Stimulated activated CD8-positive, alpha-beta memory T cell treated with anti-CD3 and anti-CD28 coated beads, Interleukin-12 subunit alpha, Interleukin-12 subunit beta, amount 100 ng/mL, for 24 hours (primary cell): ENCODE measurements around the gene SFI1.
"Not testable (repeated sequence)": the region's sequence is repeated elsewhere in the genome, so short reads cannot be mapped to it uniquely, and the experiment has no call there.

ENCODE experiments used
- DNase-seq: peaks from one replicate; pipeline ENCODE4 v3.0.0-alpha.2; 2020; ENCODE audit errors: extremely low read depth

The SFI1 gene

GRCh38 chr22:31496007-31496734 lies at the start of gene SFI1:
Gene SFI1 (plus strand): TSS chr22:31496536. CDS start chr22:31508285, 11,749 bp downstream.
- peak; percentile 89 for DNase-seq

GRCh38 chr22:31446767-31447166 lies 49.6 kb upstream of the SFI1 start:
- no peak for DNase-seq

GRCh38 chr22:31447337-31447736 lies 49.0 kb upstream of the SFI1 start:
- no peak for DNase-seq

GRCh38 chr22:31448382-31448781 lies 48.0 kb upstream of the SFI1 start:
- no peak for DNase-seq

GRCh38 chr22:31449506-31449905 lies 46.8 kb upstream of the SFI1 start:
- no peak for DNase-seq

GRCh38 chr22:31451709-31452571 lies 44.4 kb upstream of the SFI1 start:
- DNase-seq, result no peak

GRCh38 chr22:31461699-31462098 lies 34.6 kb upstream of the SFI1 start:
- DNase-seq, result no peak

- DNase-seq, result no peak
Measured at GRCh38 chr22:31465307-31465706, 31.0 kb upstream of the SFI1 start.

GRCh38 chr22:31474743-31475142 lies 21.6 kb upstream of the SFI1 start:
- DNase-seq, result no peak

GRCh38 chr22:31475800-31476199 lies 20.5 kb upstream of the SFI1 start:
- DNase-seq, result no peak

- no peak for DNase-seq
Measured at GRCh38 chr22:31477329-31477728, 19.0 kb upstream of the SFI1 start.

GRCh38 chr22:31481129-31481528 lies 15.2 kb upstream of the SFI1 start:
- no peak for DNase-seq

- DNase-seq, result not testable (repeated sequence)
Measured at GRCh38 chr22:31482470-31482869, 13.9 kb upstream of the SFI1 start.

GRCh38 chr22:31486369-31486768 lies 10.0 kb upstream of the SFI1 start:
- not testable (repeated sequence) for DNase-seq

- DNase-seq, result no peak
Measured at GRCh38 chr22:31486951-31487350, 9.4 kb upstream of the SFI1 start.

GRCh38 chr22:31488346-31488883 lies 7.9 kb upstream of the SFI1 start:
- no peak for DNase-seq

- no peak for DNase-seq
Measured at GRCh38 chr22:31488988-31489617, 7.2 kb upstream of the SFI1 start.

GRCh38 chr22:31489632-31490495 lies 6.5 kb upstream of the SFI1 start, which contains the start of gene EIF4ENIF1:
Gene EIF4ENIF1 (minus strand): TSS chr22:31489842. CDS start chr22:31488718, 1,124 bp downstream.
- DNase-seq, result peak; percentile 65

- DNase-seq, result peak; percentile 16
Measured at GRCh38 chr22:31490496-31490925, 5.8 kb upstream of the SFI1 start.

- DNase-seq, result no peak
Measured at GRCh38 chr22:31491218-31491962, 4.9 kb upstream of the SFI1 start.
